GM18505 (cell line): Measurements from ENCODE around the gene UPK3BL2.
"Not testable (repeated sequence)": the region's sequence is repeated elsewhere in the genome, so short reads cannot be mapped to it uniquely, and the experiment has no call there.

Experiments used
- ATAC-seq: cut with Tn5 transposase; IDR thresholded peaks from one replicate; pipeline ENCODE4 v1.9.1; 2021; ENCODE audit not compliant: unreplicated experiment

UPK3BL2 gene

DNA sequence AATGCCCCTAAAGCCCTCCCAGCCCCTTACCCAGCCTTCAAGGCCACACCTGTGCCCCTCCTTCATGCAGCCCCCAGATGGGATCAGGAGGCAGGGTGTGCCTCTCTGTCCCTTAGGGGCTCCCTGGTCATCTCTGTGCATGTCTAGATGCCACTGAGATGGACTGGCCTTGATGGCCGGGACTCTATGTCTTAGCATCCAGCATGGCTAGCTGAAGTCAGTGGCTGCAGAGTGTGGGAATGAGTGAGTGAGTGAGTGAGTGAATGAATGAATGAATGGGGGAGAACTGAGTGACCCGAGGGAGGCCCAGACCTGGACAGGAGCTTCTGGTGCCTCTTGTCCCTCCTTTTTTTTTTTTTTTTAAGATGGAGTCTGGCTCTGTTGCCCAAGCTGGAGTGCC is 11.4 kb downstream of the UPK3BL2 start:
- ATAC-seq = not testable (repeated sequence)

DNA sequence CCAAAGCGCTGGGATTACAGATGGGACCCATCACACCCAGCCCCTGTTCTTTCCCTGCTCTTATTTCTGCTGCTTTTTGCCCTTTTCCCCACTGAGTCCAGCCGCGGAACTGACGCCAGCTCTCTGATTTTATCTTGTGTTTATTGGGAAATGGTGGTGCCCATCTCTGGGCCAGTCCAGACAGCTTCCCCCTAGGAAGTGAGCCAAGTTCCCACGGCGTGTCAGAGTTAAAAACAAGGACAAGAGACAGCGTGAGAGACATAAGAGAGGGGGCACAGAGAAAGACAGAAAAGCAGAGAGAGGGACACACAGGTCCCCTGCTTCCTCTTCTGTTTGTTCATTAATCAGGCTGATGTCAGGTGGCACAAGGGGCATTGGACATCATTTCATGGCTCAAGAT is 11.9 kb downstream of the UPK3BL2 start:
- ATAC-seq = not testable (repeated sequence)

DNA sequence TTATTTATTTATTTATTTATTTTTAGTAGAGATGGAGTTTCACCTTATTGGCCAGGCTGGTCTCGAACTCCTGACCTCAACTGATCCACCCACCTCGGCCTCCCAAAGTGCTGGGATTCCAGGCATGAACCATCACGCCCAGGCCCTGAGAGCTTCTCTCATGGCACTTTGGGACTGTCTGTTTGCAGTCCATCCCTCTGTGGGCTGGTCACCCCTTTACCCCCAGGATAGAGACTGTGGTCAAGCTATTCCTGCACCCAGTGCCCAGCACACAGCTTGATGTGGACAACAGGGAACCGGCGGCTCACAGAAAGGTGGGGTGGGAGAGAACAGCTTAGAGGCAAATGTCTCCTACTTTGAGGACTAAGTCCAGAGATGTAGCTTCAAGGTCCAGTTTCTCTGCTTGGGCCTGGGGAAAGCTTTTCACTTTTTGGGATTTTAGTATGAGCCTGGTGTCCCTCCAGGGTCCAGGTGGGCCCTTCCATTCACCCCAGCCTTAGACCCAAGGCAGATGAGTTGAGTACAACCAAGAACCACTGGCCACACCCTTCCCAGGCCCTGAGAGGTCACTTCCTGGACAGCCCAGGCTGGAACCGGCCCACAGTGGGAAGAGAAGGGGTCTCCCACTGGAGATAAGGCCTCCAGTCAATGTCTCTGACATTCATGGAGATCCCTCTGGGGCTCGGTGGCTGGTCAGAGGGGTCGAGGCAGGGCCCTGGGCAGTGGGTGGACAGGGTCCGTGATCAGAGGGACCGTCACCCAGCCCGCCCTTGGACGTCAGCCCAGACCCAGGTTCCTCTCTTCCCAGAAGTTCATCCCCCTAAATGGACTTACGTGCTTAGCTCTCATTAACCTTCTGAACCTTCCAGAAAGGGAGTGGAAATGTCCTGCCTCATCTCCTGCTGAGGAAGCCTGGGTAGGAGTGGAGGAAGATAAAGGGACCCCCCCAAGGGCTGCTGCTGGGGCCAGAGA is 15.4 kb downstream of the UPK3BL2 start:
- not testable (repeated sequence) for ATAC-seq

DNA sequence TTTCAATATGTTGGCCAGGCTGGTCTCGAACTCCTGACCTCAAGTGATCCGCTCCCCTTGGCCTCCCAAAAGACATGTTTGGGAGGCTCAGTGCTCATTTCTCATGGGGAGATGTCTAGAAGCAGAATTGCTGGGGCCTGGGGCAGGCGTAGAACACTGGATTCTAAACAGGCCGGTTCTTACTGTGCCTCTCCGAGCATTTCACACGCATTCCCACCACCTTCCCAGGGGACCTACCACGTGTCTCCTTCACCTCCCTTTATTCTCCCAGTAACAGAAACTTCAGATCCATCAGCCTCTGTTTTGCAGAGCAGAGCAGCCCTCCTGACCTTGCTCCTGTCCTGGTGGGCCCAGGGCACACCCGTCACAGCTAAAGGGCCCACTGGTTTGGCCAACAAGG is 16.3 kb downstream of the UPK3BL2 start:
- ATAC-seq = not testable (repeated sequence)

DNA sequence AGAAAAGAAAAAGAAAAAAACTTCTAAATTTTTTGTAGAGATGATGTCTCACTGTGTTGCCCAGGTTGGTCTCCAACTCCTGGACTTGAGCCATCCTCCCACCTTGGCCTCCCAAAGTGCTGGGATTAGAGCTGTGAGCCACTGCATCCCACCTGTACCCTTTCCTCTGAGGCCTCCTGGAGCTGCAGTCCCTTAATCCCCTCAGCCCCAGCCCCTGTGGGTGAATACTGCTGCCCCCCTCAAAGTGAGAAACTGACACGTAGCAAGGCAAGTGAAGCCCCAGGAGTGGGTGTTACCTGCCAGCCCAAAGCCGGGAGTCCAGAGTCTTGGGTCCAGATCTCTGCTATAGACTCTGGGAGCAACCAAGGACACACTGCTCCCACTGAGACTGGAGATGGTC is 18.7 kb downstream of the UPK3BL2 start:
- not testable (repeated sequence) for ATAC-seq

DNA sequence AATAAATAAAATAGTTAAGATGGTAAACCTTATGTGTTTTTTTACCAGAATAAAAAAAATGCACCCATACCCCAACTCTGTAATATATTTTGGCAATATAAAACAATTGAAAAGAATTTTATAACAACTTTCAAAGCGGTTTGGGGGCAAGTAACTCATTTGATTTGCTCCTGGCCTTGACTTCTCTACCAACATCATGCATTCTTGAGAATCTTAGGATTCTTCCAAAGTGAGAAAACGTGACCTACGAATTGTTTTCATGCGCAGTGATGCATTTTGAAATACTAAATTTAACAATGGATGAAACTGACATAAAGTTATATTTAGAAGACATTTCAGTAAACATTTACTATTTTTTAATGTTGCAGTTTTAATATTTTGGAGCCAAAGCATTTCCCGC is 22.7 kb downstream of the UPK3BL2 start:
- not testable (repeated sequence) for ATAC-seq

DNA sequence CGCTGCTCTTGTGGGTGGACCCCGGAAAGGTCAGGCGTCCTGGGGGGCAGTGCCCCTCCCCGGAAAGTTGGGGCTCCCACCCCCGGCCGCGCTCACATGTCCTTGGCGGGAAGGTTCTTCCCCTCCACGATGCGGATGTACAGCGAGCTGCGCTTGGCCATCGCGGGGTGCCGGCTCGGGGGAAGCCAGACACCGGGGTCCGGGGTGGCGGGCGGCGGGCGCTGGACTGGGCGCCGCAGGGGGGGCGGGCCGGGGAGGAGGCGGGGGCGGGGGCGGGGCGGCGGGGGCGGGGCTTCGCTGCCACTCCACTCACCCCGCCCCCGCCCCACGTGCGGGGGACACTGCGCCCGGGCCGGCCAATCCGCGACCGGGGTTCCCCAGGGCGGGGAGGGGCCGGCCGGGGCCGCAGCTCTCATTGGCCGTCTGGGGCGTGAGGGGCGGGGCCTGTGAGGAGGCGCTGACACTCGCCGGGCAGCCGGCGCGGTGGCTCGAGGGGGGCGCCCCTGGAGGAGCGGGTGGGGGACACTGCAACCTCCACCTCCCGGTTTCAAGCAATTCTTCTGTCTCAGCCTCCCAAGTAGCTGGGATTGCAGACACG is 25.8 kb downstream of the UPK3BL2 start, which contains the start of gene RASA4B:
RASA4B (minus strand) TSS at position 228 of the 598 bp plus-strand sequence; CDS start at position 161, 67 bp downstream.
- peak; percentile 79 for ATAC-seq

DNA sequence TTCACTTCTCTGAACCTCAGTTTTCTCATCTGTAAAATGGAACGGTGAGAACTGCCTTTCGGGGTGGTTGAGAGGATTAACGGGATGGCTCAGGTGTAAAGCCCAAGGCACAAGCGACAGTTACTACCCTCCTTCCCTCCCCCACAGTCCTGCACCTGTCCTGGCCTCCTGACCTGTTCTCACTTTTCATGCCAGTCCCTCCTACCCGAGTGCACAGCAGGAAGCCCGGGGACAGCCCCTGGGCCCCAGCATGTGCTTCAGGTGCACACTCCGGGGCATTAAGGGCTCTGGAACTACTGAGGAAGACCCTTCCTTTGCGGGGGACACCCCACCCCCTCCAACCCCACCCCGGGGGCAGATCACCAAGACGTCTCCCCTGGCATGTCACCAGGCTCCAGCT is 26.5 kb downstream of the UPK3BL2 start:
- not testable (repeated sequence) for ATAC-seq

DNA sequence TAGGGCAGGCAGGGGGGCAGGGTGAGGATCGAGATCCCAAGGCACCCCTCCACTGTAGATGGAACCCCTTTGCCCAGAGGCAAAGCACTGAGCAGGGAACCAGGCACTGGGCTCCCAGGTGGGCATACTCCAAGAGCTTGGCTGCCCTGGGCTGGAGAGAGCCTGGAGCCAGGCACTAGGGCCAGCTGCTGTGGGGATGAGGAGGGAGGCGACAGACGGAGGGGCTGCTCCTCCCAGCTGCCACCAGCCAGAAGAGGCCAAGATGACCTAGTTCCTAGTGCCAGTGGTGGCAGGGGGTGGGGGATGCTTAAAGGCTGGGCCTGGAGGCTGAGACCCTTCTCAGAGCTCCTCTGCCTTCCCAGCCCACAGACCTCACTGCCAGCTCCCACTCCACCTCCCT is 27.6 kb downstream of the UPK3BL2 start:
- ATAC-seq = not testable (repeated sequence)

DNA sequence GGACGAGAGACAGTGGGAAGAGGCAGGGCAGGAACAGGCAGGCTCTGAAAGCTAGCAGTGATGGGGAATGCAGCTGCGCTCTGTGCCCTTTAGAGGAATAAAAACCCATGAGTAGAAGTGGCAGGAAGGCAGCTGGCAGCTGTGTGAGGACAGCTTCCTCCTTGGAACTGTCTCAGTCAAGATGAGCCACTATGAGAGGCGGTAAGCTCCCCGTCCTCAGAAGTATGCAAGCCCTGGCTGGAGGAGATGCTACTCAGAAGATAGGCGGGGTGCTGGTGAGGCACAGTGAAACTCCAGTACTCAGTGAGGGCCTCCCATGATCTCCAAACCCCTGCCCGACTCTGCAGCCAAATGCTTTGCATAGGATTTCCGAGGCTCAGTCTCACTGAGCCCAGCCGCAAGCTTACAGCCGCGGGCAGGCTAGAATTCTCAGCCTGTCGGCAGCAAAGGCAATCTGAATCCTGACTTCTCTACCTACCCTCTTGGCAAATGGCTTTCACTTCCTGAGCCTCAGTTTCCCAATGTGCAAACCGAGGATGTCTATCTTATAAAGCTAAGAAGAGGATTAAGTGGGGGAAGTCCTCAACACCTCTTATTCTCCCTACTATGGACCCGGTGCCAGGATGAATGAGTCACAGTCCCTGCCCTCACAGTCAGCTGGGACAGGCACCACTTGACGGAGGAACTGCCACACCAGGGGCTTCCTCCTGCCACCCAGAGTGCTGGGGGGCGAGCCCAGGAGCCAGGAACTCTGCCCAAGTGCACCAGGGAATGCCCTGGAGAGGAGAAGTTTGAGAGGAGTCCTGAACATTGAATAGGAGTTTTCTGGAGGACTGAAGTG is 28.4 kb downstream of the UPK3BL2 start:
- peak; percentile 52 for ATAC-seq

DNA sequence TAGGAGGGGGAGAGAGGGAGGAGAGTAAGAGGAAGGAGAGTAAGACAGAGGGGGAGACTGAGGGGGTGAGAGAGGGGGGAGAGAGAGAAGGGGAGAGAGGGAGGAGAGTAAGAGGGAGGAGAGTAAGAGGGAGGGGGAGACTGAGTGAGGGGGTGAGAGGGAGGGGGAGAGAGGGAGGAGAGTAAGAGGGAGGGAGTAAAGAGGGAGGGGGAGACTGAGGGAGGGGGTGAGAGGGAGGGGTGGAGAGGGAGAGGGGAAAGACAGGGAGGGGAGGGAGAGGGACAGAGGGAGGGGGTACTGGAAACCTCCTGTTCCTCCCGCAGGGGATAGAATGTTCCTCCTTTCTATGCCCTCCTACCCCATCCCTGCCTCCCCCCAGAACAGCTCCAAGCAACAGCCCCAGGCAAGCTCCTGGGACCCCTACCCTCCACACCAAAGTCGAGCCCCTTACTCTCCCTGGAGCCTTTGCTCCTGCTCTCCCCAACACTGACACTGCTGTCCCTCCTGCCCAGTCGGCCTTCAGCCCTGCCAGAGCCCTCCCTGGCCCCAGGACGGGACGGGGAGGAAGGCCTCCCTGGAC is 30.8 kb downstream of the UPK3BL2 start:
- not testable (repeated sequence) for ATAC-seq

DNA sequence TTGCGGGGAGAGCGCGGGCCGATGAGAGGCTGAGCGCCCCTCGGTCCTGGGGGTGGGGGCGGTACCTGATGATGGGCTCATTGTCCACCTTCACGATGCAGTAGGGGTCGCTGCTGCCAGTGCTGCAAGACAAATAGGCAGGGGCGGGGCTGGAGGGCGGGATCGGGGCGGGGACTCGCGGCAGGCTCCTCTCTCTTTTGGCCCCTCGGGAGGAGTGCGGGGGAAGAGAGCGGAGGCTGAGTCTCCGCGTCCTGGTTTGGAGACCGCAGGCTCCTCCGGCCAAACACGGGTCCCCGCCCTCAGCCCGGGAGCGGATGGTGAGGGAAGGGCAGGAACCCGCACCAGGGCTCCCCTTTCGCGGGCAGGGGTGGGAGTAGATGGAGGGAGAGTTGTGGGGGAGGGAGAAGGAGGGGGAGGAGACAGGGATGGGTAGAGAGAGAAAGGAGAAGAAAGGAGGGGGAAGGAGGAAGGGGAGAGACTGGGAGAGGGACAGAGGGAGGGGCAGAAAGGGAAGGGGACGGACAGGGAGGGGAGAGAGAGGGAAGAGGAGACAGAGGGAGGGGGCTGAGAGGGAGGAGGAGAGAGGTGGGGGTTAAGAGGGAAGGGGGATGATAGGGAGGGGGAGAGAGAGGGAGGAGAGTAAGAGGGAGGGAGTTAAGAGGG is 31.5 kb downstream of the UPK3BL2 start:
- peak; percentile 33 for ATAC-seq

DNA sequence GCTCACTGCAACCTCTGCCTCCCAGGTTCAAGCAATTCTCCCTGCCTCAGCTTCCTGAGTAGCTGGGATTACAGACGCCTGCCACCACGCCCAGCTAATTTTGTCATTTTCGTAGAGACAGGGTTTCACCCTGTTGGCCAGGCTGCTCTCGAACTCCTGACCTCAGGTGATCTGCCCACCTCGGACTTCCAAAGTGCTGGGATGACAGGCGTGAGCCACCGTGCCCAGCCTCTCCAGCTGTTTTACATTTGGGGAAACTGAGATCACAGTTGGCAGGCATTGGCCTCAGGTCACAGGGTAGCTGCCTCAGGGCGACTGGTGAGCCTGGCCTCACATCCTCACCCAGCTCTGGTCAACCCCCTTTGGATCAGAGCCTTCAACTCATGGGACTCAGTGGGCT is 32.9 kb downstream of the UPK3BL2 start:
- ATAC-seq = not testable (repeated sequence)

DNA sequence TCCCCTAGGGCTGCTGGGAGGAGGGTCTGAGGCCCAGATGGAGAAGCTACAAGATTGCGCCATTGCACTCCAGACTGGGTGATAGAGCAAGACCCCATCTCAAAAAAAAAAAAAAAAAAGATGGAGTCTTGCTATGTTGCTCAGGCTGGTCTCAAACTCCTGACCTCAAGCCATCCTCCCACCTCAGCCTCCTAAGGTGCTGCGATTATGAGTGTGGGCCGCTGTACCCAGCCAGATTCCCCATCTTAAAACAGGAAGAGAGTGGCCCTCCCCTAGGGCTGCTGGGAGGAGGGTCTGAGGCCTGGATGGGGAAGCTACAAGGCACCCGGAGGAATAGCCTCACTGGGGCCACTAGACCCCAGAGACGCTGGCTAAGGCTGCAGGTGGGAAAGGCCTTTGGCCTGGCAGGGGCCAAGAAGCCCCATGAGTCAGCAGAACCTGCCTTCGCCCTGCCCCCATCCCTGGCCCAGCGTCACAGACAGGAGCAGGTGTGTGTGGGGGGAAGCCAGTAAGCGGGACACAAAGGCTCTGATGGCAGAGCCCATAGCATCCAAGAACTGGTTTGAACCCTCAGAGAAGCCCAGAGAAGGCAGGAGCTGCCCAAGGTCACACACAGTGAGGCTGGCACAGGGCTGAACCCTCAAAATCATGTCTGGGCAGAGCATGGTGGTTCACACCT is 35.9 kb downstream of the UPK3BL2 start:
- ATAC-seq = not testable (repeated sequence)

DNA sequence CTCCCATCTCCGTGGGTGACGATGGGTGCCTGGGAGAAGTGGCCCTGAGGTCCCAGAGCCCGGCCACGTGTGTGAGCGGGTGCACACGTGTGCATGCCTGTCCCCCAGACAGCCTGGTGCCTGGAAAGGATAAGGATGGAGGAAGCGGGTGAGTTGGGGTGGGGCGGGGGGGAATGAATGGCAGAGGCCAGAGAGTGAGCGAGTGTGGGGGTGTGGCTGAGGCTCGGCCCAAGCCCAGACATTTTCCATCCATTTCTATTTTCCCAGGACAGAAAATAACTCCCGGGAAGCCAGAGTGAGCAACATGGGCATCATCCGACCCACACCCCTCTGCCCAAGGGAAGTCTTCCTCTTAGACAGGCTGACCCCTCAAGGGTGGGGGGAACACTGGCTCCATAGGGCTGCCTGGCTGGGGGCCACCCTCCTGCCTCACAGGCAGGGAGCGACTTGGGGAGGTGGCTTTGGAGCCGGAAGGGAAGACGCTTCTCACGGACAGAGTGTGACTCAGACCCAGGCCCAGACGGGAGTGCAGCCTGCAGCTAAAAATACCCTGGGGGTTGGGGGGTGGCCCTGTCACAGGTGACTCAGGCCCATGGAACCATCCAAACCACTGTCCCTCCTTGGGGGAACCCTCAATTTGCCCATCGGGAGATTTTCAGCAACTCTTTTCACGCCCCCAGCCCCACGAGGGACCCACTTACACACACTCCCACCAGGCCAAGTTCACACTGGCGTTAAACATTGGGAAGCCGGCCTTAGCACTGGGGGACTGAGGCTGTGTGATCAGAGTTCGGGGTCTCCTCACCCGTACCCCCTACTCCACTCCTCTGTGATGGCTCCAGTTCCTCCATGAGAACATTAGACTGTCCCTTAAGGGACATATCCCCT is 38.0 kb downstream of the UPK3BL2 start:
- ATAC-seq = not testable (repeated sequence)

DNA sequence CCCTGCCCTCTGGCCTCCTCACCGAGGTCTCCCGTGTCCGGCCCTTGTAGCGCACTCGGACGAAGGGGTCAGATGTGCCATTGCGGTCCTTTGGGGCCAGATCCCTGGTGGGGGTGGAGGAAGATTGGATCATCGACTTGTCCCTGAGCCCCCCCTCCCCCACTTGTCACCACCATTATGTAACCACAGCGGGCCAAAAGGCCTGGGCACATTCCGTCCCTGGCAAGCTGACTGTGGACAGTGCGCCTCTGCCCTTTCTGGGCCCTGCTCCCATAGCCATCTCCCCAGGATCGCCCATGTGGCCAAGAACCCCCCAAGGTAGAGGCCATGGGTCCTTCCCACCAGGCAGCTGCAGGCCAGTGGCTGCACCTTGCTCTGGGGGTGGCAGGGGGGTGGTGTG is 40.4 kb downstream of the UPK3BL2 start:
- not testable (repeated sequence) for ATAC-seq

DNA sequence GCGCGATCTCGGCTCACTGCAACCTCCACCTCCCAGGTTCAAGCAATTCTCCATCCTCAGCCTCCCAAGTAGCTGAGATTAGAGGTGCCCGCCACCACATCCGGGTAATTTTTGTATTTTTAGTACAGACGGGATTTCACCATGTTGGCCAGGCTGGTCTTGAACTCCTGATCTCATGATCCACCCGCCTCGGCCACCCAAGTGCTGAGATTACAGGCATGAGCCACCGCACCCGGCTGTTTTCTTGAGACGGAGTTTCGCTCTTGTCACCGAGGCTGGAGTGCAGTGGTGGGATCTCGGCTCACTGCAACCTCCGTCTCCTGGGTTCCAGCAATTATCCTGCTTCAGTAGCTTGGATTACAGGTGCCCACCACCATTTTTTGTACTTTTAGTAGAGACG is 45.2 kb downstream of the UPK3BL2 start:
- not testable (repeated sequence) for ATAC-seq

DNA sequence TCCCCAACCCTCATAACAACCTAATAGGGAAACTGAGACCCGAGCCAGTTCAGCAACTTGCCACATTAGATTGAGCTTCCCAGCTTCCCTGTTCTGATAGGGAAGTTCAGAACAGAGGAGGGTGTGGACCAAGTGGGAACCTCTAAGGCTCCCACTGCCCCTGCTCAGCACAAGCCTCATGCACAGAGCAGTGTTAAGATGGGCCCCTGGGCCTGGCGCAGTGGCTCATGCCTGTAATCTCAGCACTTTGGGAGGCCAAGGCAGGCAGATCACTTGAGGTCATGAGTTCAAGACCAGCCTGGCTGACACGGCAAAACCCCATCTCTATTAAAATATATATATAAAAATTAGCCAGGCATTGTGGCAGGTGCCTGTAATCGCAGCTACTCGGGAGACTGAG is 46.2 kb downstream of the UPK3BL2 start:
- not testable (repeated sequence) for ATAC-seq
